ENCODE data around the gene SFXN3. TPM values are rescaled to one million over a fixed set of nuclear protein-coding genes. Genes with fewer than 3 reads are reported as not detected.

Gene SFXN3
- total RNA-seq, 1 donor from 2014 or later = 14.1 TPM

- no peak for DNase-seq (ENCODE audit: missing footprints)
- ATAC-seq = no peak
- intact Hi-C loops (cut with DNase I) = loop anchor here (2.0 kb wide), 2 partner anchors 23 to 99 kb away; no protein-coding TSS in a partner anchor
These were observed 12.3 kb downstream of the SFXN3 start for GRCh38 chr10:101043363-101043707.

GRCh38 chr10:101044117-101044516 is 13.1 kb downstream of the SFXN3 start:
- intact Hi-C loops (cut with DNase I) = no loop called here
- DNase-seq (ENCODE audit: missing footprints) = no peak
- ATAC-seq = no peak

DNA sequence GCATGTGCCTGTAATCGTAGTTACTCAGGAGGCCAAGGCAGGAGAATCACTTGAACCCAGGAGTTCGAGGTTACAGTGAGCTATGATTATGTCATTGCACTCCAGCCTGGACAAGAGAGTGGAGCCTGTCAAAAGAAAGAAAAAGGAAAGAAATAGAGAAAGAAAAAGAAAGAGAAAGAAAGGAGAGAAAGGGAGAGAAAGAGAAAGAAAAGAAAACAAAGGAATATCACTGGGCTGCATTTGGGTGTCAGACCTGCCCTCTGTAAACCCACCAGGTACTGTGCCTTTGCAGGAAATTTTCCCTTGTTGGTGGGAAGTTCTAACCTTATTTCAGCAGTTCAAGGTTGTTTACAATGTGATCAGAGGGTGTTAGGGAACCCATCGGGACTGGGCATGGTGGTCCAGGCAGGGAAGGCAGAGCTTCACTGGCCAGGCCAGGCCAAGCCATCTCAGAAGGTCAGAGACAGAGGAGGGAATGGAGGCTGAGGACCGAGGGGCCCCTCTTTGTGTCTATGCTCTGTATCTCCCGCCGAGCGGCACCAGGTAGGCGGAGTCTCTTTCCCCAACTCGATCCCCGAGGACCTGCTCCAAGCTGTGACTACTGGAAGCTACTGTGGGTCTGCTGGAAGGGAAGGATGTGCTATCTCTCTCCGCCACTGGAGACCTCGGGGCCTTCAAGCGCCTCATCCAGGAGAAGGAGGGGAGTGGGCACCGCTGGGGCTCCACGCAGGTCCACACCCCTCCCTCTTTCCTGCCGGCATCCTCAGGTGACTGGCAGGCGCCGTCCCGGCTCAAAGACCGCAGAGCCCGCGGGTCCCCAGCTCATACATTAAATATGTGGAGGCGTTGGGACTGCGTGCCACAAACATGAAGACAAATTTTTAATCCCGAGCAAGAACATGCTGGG is 15.6 kb downstream of the SFXN3 start:
- DNase-seq (ENCODE audit: missing footprints) = no peak
- intact Hi-C loops (cut with DNase I) = no loop called here
- ATAC-seq = no peak

DNA sequence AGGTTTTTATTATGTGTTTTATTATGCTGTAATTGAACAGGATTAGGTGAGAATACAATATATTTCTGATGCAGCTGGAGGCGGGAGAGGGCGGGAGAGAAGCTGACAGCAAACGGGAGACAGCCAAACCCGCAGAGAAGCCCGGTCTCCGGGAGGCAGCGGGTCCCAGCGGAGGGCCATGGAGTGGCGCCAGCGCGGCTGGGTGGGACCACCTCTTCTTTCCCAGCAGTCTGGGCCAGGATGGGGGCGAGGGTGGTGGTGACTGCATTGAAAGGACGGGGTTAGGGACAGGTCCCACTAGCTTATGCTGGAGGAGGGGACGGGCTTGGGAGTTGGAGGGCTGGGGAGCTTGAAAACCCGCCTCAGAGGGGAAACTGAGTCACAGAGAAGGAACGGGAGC is 16.2 kb downstream of the SFXN3 start:
- DNase-seq (ENCODE audit: missing footprints) (no peak), ATAC-seq (no peak)
- intact Hi-C loops (cut with DNase I) = no loop called here

- intact Hi-C loops (cut with DNase I) = no loop called here
- ATAC-seq (no peak), DNase-seq (ENCODE audit: missing footprints) (no peak)
These were observed 17.2 kb downstream of the SFXN3 start for GRCh38 chr10:101047961-101048892.

- intact Hi-C loops (cut with DNase I) = no loop called here
- DNase-seq (ENCODE audit: missing footprints) (peak; percentile 87), ATAC-seq (peak; percentile 31)
These were observed 19.4 kb downstream of the SFXN3 start for GRCh38 chr10:101050208-101051069.

- intact Hi-C loops (cut with DNase I) = no loop called here
- ATAC-seq = no peak
- DNase-seq (ENCODE audit: missing footprints) = no peak
These were observed 21.3 kb downstream of the SFXN3 start for GRCh38 chr10:101052285-101052684.

GRCh38 chr10:101053516-101053915 is 22.5 kb downstream of the SFXN3 start:
- ATAC-seq (no peak), DNase-seq (ENCODE audit: missing footprints) (no peak)
- intact Hi-C loops (cut with DNase I) = no loop called here

DNA sequence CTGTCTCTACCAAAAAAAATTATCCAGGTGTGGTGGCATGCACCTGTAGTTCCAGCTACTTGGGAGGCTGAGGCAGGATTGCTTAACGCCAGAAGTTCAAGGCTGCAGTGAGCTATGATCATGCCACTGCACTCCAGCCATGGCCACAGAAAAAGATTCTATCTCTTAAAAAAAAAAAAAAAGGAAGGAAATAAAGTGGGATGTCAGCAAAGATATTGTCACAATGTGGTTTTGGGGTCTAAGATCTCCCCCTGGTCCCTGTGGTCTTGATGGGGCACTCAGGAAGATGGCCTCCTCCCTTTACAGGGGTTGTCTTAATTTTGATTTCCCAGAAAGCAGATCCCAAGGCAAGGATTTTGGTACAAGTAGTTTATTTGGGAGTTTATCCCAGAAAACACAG is 23.3 kb downstream of the SFXN3 start:
- intact Hi-C loops (cut with DNase I) = no loop called here
- DNase-seq (ENCODE audit: missing footprints) (no peak), ATAC-seq (no peak)

DNA sequence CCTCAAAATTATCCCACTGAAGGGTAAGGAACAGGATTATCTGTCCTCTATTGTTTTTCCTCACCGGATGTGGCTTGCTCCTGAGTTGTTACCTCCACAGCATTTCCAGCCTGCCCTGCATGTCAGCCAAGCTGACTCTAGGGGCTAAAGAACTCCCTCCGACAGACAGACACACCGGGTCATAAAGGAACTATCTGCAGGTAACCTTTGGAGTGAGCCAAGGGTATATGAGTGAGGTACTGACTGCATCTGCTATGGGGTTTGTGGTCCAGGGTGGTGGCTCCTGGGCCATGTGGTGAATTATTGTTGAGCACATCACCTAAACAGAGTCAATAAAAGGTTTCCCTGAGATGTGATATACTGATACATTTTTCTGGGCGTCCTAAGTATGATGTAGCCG is 23.8 kb downstream of the SFXN3 start:
- no peak for DNase-seq (ENCODE audit: missing footprints)
- intact Hi-C loops (cut with DNase I) = no loop called here
- ATAC-seq = no peak

GRCh38 chr10:101055411-101055810 is 24.4 kb downstream of the SFXN3 start:
- ATAC-seq (no peak), DNase-seq (ENCODE audit: missing footprints) (no peak)
- intact Hi-C loops (cut with DNase I) = no loop called here

DNA sequence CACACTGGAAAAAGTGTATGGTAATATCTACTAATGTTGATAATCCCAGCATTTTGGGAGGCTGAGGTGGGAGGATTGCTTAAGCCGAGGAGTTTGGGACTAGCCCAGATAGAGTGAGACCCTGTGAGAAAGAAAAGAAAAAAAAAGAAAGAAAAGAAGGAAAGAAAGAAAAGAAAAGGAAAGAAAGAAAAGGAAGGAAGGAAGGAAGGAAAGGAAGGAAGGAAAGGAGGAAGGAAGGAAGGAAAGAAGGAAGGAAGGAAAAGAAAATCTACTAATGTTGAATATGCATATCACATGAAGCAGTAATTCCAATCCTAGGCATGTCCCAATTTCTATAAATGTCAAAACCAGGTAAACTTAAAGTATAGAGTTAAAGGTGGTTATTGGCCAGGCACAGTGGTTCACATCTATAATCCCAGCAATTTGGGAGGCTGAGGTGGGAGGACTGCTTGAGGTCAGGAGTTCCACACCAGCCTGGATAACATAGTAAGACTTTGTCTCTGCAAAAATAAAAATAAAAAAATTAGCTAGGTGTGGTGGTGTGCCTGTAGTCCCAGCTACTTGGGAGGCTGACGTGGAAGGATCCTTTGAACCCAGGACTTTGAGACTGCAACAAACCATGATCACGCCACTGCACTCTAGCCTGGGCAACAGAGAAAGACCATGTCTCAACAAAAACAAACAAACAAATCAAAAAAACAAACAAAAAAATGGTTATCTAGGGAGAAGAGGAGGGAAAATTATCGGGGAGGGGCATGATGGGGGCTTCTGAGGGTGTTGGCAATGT is 25.5 kb downstream of the SFXN3 start:
- no peak for ATAC-seq
- intact Hi-C loops (cut with DNase I) = no loop called here

GRCh38 chr10:101060036-101060950 is 29.3 kb downstream of the SFXN3 start:
- intact Hi-C loops (cut with DNase I) = no loop called here
- ATAC-seq = peak; percentile 72
- DNase-seq (ENCODE audit: missing footprints) = peak; percentile 95

More for the DNA sequence above, 25.5 kb downstream of the SFXN3 start:
- no peak for DNase-seq (ENCODE audit: missing footprints)

- intact Hi-C loops (cut with DNase I) = no loop called here
- ATAC-seq (peak; percentile 93), DNase-seq (ENCODE audit: missing footprints) (peak; percentile 97)
These were observed 30.1 kb downstream of the SFXN3 start for GRCh38 chr10:101060951-101061623.

- DNase-seq (ENCODE audit: missing footprints) = peak; percentile 85
- peak; percentile 59 for ATAC-seq
- intact Hi-C loops (cut with DNase I) = no loop called here
These were observed 30.7 kb downstream of the SFXN3 start, which contains the start of gene KAZALD1 for GRCh38 chr10:101061624-101062231. TSS of gene KAZALD1 (plus strand) at chr10:101061989. CDS start at chr10:101062593, 604 bp downstream.
